GM19328 (cell line): ENCODE data around the gene MAPK10.

ENCODE experiments used
- ATAC-seq: cut with Tn5 transposase; IDR thresholded peaks from one replicate; pipeline ENCODE4 v1.9.1; 2021; ENCODE audit warnings: mild to moderate bottlenecking, moderate library complexity; ENCODE audit not compliant: unreplicated experiment

The MAPK10 gene

GRCh38 chr4:86359944-86360478 is at the start of gene MAPK10:
TSS of gene MAPK10 (minus strand) at chr4:86360053.
- peak; percentile 97 for ATAC-seq

GRCh38 chr4:86403575-86403974 is 43.7 kb upstream of the MAPK10 start:
- no peak for ATAC-seq

- ATAC-seq = no peak
These were observed 42.0 kb upstream of the MAPK10 start for GRCh38 chr4:86401826-86402225.

GRCh38 chr4:86400216-86400615 is 40.4 kb upstream of the MAPK10 start:
- ATAC-seq = no peak

- ATAC-seq = peak; percentile 73
These were observed 38.3 kb upstream of the MAPK10 start for GRCh38 chr4:86398187-86398586.

GRCh38 chr4:86393749-86394148 is 33.9 kb upstream of the MAPK10 start:
- no peak for ATAC-seq

GRCh38 chr4:86389664-86390063 is 29.8 kb upstream of the MAPK10 start:
- ATAC-seq = no peak

GRCh38 chr4:86388252-86388651 is 28.4 kb upstream of the MAPK10 start:
- no peak for ATAC-seq

- ATAC-seq = no peak
These were observed 27.1 kb upstream of the MAPK10 start for GRCh38 chr4:86386817-86387415.

- no peak for ATAC-seq
These were observed 26.3 kb upstream of the MAPK10 start for GRCh38 chr4:86386201-86386600.

GRCh38 chr4:86381431-86381830 is 21.6 kb upstream of the MAPK10 start:
- no peak for ATAC-seq

GRCh38 chr4:86380181-86380724 is 20.4 kb upstream of the MAPK10 start:
- ATAC-seq = no peak

- ATAC-seq = no peak
These were observed 17.0 kb upstream of the MAPK10 start for GRCh38 chr4:86376850-86377249.

GRCh38 chr4:86368433-86368832 is 8.6 kb upstream of the MAPK10 start:
- no peak for ATAC-seq

- no peak for ATAC-seq
These were observed 7.7 kb upstream of the MAPK10 start for GRCh38 chr4:86367577-86367976.

- no peak for ATAC-seq
These were observed 7.1 kb upstream of the MAPK10 start for GRCh38 chr4:86366920-86367319.

- no peak for ATAC-seq
These were observed 2.7 kb upstream of the MAPK10 start for GRCh38 chr4:86362510-86362909.

GRCh38 chr4:86358257-86358656 is 1.6 kb downstream of the MAPK10 start:
- ATAC-seq = no peak

GRCh38 chr4:86357608-86358007 is 2.2 kb downstream of the MAPK10 start:
- no peak for ATAC-seq

- no peak for ATAC-seq
These were observed 3.2 kb downstream of the MAPK10 start for GRCh38 chr4:86356425-86357210.

- no peak for ATAC-seq
These were observed 5.5 kb downstream of the MAPK10 start for GRCh38 chr4:86354390-86354789.

GRCh38 chr4:86346320-86346719 is 13.5 kb downstream of the MAPK10 start:
- ATAC-seq = no peak
